ENCODE measurements around the gene PATL2. TPM values are rescaled to one million over a fixed set of nuclear protein-coding genes. Genes with fewer than 3 reads are reported as not detected.
A peak's percentile ranks its signal among the peaks of the same experiment; 100 is the strongest.

Gene PATL2
- total RNA-seq, 1 donor from 2014 or later: not detected

DNA sequence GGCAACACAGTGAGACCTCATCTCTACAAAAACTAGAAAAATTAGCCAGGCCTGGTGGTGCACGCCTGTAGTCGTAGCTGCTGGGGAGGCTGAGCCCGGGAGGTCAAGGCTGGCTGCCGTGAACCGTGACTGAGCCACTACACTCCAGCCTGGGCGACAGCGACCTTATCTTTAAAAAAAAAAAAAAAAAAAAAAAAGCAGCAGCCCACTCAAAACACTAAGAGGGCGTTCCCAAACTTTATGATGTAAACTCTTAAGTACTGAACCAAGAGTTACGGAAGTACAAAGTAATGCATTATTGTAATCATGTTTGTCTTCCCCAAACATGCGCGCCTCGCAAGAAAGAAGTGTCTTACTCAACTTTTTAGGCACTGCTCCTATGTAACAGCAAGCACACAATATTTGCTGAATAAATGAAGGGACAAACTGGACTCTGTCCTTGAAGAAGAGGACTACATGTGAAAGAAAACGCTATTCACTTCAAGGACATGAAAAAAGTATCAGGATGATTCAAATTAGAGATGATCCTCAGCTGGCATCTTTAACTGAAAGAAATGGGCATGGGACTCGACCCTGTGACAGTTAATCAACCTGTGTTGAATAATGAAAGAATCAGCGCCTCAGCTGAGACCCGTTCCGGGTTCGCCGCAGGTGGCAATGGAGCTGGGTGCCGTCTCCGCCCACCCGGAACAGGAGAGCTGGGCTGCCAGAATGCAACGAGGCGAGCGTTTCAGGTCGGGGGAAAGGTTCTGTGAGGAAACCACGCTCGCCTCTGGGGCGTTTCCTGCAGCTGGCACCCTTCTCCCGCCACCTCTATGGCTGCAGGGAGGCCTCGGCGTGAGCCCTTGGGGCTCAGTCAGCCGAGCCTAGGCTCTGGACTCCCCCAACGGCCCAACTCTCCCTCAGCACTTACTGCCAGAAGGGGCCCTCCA is 48.4 kb downstream of the PATL2 start:
- TF ChIP-seq, protein P1, sequence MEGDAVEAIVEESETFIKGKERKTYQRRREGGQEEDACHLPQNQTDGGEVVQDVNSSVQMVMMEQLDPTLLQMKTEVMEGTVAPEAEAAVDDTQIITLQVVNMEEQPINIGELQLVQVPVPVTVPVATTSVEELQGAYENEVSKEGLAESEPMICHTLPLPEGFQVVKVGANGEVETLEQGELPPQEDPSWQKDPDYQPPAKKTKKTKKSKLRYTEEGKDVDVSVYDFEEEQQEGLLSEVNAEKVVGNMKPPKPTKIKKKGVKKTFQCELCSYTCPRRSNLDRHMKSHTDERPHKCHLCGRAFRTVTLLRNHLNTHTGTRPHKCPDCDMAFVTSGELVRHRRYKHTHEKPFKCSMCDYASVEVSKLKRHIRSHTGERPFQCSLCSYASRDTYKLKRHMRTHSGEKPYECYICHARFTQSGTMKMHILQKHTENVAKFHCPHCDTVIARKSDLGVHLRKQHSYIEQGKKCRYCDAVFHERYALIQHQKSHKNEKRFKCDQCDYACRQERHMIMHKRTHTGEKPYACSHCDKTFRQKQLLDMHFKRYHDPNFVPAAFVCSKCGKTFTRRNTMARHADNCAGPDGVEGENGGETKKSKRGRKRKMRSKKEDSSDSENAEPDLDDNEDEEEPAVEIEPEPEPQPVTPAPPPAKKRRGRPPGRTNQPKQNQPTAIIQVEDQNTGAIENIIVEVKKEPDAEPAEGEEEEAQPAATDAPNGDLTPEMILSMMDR (IDR thresholded peaks at IDR 0.05; ENCODE audit: partially characterized antibody, unreplicated experiment): no peak
- Mint-ChIP-seq H3K4me1 (ENCODE audit: low read depth, unreplicated experiment) (no peaks in the 10 kb centered on the region), H3K27ac (ENCODE audit: unreplicated experiment) (peak overlapping the region; percentile 90), H3K9me3 (ENCODE audit: unreplicated experiment) (peaks cover 3% of the 10 kb centered on the region), H3K27me3 (ENCODE audit: unreplicated experiment) (peaks cover 1% of the 10 kb centered on the region), H3K36me3 (ENCODE audit: unreplicated experiment) (no peaks in the 10 kb centered on the region), H3K4me3 (ENCODE audit: unreplicated experiment) (peak overlapping the region; percentile 96)
- DNase-seq: peak; percentile 61

DNA sequence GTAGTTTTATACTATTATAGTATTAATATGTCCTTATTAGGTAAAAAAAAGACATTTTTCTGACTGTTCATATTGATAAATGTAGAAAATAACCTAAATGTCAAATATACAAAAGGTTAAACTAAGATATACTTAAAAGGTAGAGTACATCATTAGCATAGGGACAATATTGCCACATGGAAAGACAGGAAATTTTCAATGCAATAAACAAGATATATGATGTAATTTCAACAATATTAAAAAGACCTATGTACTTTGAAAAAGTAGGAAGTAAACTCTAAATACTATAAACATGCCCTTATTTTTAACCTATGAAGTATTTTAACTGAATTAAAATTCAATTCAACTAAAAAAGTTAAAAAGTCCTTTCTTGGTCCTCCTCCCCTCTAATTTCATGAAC is 49.5 kb downstream of the PATL2 start:
- H3K27ac Mint-ChIP-seq (ENCODE audit: unreplicated experiment): no peak overlapping the region
- TF ChIP-seq, protein P1 (IDR thresholded peaks at IDR 0.05; ENCODE audit: partially characterized antibody, unreplicated experiment): no peak

GRCh38 chr15:44659056-44659455 is 52.1 kb downstream of the PATL2 start:
- H3K9me3 Mint-ChIP-seq (ENCODE audit: unreplicated experiment): peaks cover 3% of the 10 kb centered on the region
- H3K27me3 Mint-ChIP-seq (ENCODE audit: unreplicated experiment): no peaks in the 10 kb centered on the region
- H3K27ac Mint-ChIP-seq (ENCODE audit: unreplicated experiment): no peak overlapping the region
- no peak for DNase-seq
- TF ChIP-seq, protein P1 (IDR thresholded peaks at IDR 0.05; ENCODE audit: partially characterized antibody, unreplicated experiment): no peak
- no peaks in the 10 kb centered on the region for H3K36me3 Mint-ChIP-seq (ENCODE audit: unreplicated experiment)
- no peaks in the 10 kb centered on the region for H3K4me1 Mint-ChIP-seq (ENCODE audit: low read depth, unreplicated experiment)
- H3K4me3 Mint-ChIP-seq (ENCODE audit: unreplicated experiment): no peak overlapping the region

More for the DNA sequence above, 49.5 kb downstream of the PATL2 start:
- Mint-ChIP-seq H3K36me3 (ENCODE audit: unreplicated experiment) (no peaks in the 10 kb centered on the region), H3K4me1 (ENCODE audit: low read depth, unreplicated experiment) (no peaks in the 10 kb centered on the region), H3K4me3 (ENCODE audit: unreplicated experiment) (no peak overlapping the region), H3K9me3 (ENCODE audit: unreplicated experiment) (peaks cover 3% of the 10 kb centered on the region), H3K27me3 (ENCODE audit: unreplicated experiment) (no peaks in the 10 kb centered on the region)
- no peak for DNase-seq

DNA sequence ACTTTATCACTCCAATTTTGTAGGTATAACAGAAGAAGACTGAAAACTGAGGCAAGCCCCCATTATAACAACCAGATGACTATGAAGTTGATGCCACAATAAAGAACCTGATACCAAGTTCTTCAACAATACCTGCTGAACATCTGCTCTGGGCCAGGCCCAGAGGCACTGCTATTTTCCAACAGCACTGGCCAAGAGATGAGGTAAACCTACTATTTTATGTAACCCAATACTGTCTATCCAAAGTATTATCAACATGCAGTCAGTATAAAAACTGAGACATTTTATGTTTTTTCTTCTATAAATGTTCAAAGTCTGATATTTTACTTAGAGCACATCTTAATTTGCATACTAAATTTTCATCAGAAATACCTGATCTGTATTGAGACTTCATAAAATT is 53.7 kb downstream of the PATL2 start:
- no peaks in the 10 kb centered on the region for H3K4me1 Mint-ChIP-seq (ENCODE audit: low read depth, unreplicated experiment)
- no peaks in the 10 kb centered on the region for H3K27me3 Mint-ChIP-seq (ENCODE audit: unreplicated experiment)
- TF ChIP-seq, protein P1 (IDR thresholded peaks at IDR 0.05; ENCODE audit: partially characterized antibody, unreplicated experiment): no peak
- no peaks in the 10 kb centered on the region for H3K36me3 Mint-ChIP-seq (ENCODE audit: unreplicated experiment)
- no peaks in the 10 kb centered on the region for H3K9me3 Mint-ChIP-seq (ENCODE audit: unreplicated experiment)
- DNase-seq: no peak
- no peak overlapping the region for H3K4me3 Mint-ChIP-seq (ENCODE audit: unreplicated experiment)
- H3K27ac Mint-ChIP-seq (ENCODE audit: unreplicated experiment): no peak overlapping the region

GRCh38 chr15:44656913-44657312 is 54.2 kb downstream of the PATL2 start:
- H3K4me3 Mint-ChIP-seq (ENCODE audit: unreplicated experiment): no peak overlapping the region
- no peak for DNase-seq
- no peak overlapping the region for H3K27ac Mint-ChIP-seq (ENCODE audit: unreplicated experiment)
- H3K9me3 Mint-ChIP-seq (ENCODE audit: unreplicated experiment): no peaks in the 10 kb centered on the region
- no peaks in the 10 kb centered on the region for H3K27me3 Mint-ChIP-seq (ENCODE audit: unreplicated experiment)
- no peaks in the 10 kb centered on the region for H3K4me1 Mint-ChIP-seq (ENCODE audit: low read depth, unreplicated experiment)
- H3K36me3 Mint-ChIP-seq (ENCODE audit: unreplicated experiment): no peaks in the 10 kb centered on the region
- TF ChIP-seq, protein P1 (IDR thresholded peaks at IDR 0.05; ENCODE audit: partially characterized antibody, unreplicated experiment): no peak

Data from glutamatergic neuron (in vitro differentiated cells).